GM13977 (cell line): Measurements from ENCODE around the gene ID4.
"Not testable (repeated sequence)": the region's sequence is repeated elsewhere in the genome, so short reads cannot be mapped to it uniquely, and the experiment has no call there.

Source experiments
- DNase-seq: peaks from one replicate; pipeline ENCODE4 v3.0.0; 2012; ENCODE audit warnings: low spot score
- in situ Hi-C: fragments of 300-500 bp; cut with MboI; formaldehyde crosslinking; loops from one replicate; pipeline ENCODE4 v1.12.0; 2022; ENCODE audit warnings: low sequenced_read_pairs, low pct_unique_long_range_greater_than_20kb, mixed read lengths, inconsistent platforms; ENCODE audit not compliant: unreplicated experiment
- TF ChIP-seq, protein P1 (sequence below): IDR thresholded peaks from 2 replicates; pipeline ENCODE4 v1.5.1; 2012; ENCODE audit warnings: mild to moderate bottlenecking, control low read depth; ENCODE audit not compliant: insufficient read depth; ENCODE audit errors: extremely low read depth, missing control alignments

ID4 gene

GRCh38 chr6:19852927-19853326, 15.8 kb downstream of the ID4 start:
- TF ChIP-seq, protein P1, sequence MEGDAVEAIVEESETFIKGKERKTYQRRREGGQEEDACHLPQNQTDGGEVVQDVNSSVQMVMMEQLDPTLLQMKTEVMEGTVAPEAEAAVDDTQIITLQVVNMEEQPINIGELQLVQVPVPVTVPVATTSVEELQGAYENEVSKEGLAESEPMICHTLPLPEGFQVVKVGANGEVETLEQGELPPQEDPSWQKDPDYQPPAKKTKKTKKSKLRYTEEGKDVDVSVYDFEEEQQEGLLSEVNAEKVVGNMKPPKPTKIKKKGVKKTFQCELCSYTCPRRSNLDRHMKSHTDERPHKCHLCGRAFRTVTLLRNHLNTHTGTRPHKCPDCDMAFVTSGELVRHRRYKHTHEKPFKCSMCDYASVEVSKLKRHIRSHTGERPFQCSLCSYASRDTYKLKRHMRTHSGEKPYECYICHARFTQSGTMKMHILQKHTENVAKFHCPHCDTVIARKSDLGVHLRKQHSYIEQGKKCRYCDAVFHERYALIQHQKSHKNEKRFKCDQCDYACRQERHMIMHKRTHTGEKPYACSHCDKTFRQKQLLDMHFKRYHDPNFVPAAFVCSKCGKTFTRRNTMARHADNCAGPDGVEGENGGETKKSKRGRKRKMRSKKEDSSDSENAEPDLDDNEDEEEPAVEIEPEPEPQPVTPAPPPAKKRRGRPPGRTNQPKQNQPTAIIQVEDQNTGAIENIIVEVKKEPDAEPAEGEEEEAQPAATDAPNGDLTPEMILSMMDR = no peak
- in situ Hi-C loops = no loop called here
- no peak for DNase-seq

DNA sequence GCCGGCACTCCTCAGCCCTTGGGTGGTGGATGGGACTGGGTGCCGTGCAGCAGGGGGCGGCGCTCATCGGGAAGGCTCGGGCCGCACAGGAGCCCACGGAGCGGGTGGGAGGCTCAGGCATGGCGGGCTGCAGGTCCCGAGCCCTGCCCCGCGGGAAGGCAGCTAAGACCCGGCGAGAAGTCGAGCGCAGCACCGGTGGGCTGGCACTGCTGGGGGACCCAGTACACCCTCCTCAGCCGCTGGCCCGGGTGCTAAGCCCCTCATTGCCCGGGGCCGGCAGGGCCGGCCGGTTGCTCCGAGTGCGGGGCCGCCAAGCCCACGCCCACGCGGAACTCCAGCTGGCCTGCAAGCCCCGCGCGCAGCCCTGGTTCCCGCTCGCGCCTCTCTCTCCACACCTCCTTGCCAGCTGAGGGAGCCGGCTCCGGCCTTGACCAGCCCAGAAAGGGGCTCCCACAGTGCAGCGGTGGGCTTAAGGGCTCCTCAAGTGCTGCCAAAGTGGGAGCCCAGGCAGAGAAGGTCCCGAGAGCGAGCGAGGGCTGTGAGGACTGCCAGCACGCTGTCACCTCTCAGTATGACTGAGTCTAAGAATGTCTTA, 17.3 kb downstream of the ID4 start:
- in situ Hi-C loops, DNase-seq: not testable (repeated sequence)

DNA sequence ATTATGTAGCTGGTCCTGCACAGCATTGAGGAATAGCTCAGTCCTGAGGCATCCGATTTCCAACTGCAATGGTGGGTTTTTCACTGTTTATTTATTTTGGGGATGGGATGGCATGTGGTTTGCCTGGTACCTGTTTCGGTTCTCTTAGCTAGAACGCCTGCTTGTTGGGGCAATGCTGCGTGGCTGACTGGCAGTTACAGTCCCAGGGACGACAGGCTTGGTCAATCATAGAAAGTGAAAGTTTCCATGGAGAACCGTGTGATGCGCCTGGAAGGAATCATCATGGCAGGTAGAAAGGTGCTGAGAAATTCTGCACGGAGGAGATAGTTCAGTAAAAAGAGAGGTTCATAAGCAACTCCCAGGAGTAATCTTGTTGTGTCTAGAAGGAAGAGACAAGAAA, 18.4 kb downstream of the ID4 start:
- in situ Hi-C loops = no loop called here
- no peak for DNase-seq
- TF ChIP-seq, protein P1 = no peak

DNA sequence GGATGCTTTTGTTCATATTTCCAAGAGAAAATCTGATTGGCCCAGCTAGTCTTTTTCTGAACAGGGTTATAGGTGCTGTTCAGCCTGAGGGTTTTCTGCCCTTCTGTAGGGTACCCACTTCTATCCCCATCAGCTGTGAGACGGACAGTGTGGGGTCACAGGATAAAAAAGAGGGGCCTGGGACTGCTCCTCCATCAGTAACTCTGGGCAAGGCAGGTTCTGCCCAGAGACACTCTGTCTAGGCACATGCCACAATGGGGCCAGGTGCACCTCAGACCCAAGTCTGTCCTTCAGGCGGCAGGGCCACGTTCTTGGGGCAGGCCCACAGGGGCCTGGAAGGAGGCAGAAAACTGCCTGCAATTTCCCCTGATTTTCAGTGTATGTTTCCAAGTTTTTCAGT, 20.0 kb downstream of the ID4 start:
- no peak for DNase-seq
- in situ Hi-C loops = no loop called here

GRCh38 chr6:19857703-19858102, 20.5 kb downstream of the ID4 start:
- no peak for DNase-seq
- in situ Hi-C loops = no loop called here
- TF ChIP-seq, protein P1 = no peak

More for the DNA sequence above, 20.0 kb downstream of the ID4 start:
- TF ChIP-seq, protein P1 = no peak

- in situ Hi-C loops = no loop called here
- no peak for DNase-seq
- TF ChIP-seq, protein P1 = no peak
These were observed 23.2 kb downstream of the ID4 start for GRCh38 chr6:19860235-19860877.

GRCh38 chr6:19864285-19864684, 27.1 kb downstream of the ID4 start:
- TF ChIP-seq, protein P1 = no peak
- no peak for DNase-seq
- in situ Hi-C loops = no loop called here
